IMR-90 (cell line): Measurements from ENCODE around the gene MYL6. TPM values are rescaled to one million over a fixed set of nuclear protein-coding genes. Genes with fewer than 3 reads are reported as not detected.

ENCODE experiments used
- ATAC-seq: fragments of 200-7000 bp; cut with Tn5 transposase; 2 replicates; pipeline ENCODE4 v1.9.1; 2020; ENCODE audit warnings: low read depth, mild to moderate bottlenecking, moderate library complexity
- BruUV-seq: library from RNA; stranded (reverse); fragments of 400-500 nt; replicated peaks from 2 replicates; lab custom pipeline; 2021; lab: Mats Ljungman, UMichigan
- CTCF ChIA-PET: fragments of 300-600 bp; formaldehyde crosslinking; extraction: SDS; loops from one replicate; lab custom pipeline; 2021; ENCODE audit warnings: antibody characterized with exemption; lab: Yijun Ruan, JAX
- POLR2A ChIA-PET: fragments of 300-600 bp; sonication (Branson Sonifier 250); formaldehyde crosslinking; loops from one replicate; lab custom pipeline; 2022; ENCODE audit warnings: antibody characterized with exemption; ENCODE audit not compliant: unreplicated experiment; lab: Charles Lee
- DNase-seq: peaks from one replicate; pipeline ENCODE4 v3.0.0; 2013
- H2AFZ ChIP-seq: replicated peaks from 2 replicates; pipeline ENCODE3; 2013; ENCODE audit warnings: low read length, mild to moderate bottlenecking; ENCODE audit not compliant: poor library complexity
- H2AK5ac ChIP-seq: 2 replicates; pipeline ENCODE4 v1.6.1; 2013; ENCODE audit warnings: low read depth, low read length, inconsistent platforms
- H2AK9ac ChIP-seq: replicated peaks from 2 replicates; pipeline ENCODE3; 2013; ENCODE audit warnings: mild to moderate bottlenecking, low read depth, low read length, moderate library complexity; ENCODE audit not compliant: poor library complexity
- H2BK120ac ChIP-seq: 2 replicates; pipeline ENCODE4 v1.6.1; 2013; ENCODE audit warnings: low read depth, low read length, inconsistent platforms
- H2BK15ac ChIP-seq: 3 replicates; pipeline ENCODE4 v1.6.1; 2013; ENCODE audit warnings: low read depth, low read length, inconsistent platforms
- H2BK20ac ChIP-seq: 2 replicates; pipeline ENCODE4 v1.6.1; 2013; ENCODE audit warnings: low read depth, mild to moderate bottlenecking, inconsistent platforms, low read length, moderate library complexity
- H2BK5ac ChIP-seq: 2 replicates; pipeline ENCODE4 v1.6.1; 2013; ENCODE audit warnings: mild to moderate bottlenecking, low read depth, low read length, inconsistent platforms; ENCODE audit not compliant: poor library complexity, severe bottlenecking
- H3K14ac ChIP-seq: replicated peaks from 2 replicates; pipeline ENCODE4 v1.6.1; 2013; ENCODE audit warnings: low read depth, low read length, inconsistent platforms
- H3K18ac ChIP-seq: 2 replicates; pipeline ENCODE4 v1.6.1; 2013; ENCODE audit warnings: low read depth, low read length, control low read depth
- H3K23ac ChIP-seq: 2 replicates; pipeline ENCODE4 v1.6.1; 2013; ENCODE audit warnings: low read depth, low read length, inconsistent platforms
- H3K27ac ChIP-seq: 2 replicates; pipeline ENCODE4 v1.5.1; 2013; ENCODE audit warnings: mild to moderate bottlenecking, control low read depth, low read length; ENCODE audit not compliant: insufficient read depth
- H3K27me3 ChIP-seq: 2 replicates; pipeline ENCODE4 v1.6.1; 2013; ENCODE audit warnings: low read length; ENCODE audit not compliant: control insufficient read depth, insufficient read depth
- H3K36me3 ChIP-seq: 2 replicates; pipeline ENCODE4 v1.6.1; 2013; ENCODE audit warnings: low read length, mixed read lengths; ENCODE audit not compliant: control insufficient read depth, insufficient read depth
- H3K4ac ChIP-seq: 2 replicates; pipeline ENCODE4 v1.6.1; 2013; ENCODE audit warnings: low read depth, low read length, inconsistent platforms
- H3K4me1 ChIP-seq: 2 replicates; pipeline ENCODE4 v1.6.1; 2013; ENCODE audit warnings: low read length, mixed read lengths; ENCODE audit not compliant: control insufficient read depth, insufficient read depth
- H3K4me2 ChIP-seq: 2 replicates; pipeline ENCODE4 v1.6.1; 2013; ENCODE audit warnings: low read depth, mild to moderate bottlenecking, control low read depth, low read length, moderate library complexity
- H3K4me3 ChIP-seq: 2 replicates; pipeline ENCODE4 v1.5.1; 2013; ENCODE audit warnings: low read depth, mild to moderate bottlenecking, control low read depth, low read length, moderate library complexity; ENCODE audit not compliant: insufficient read depth
- H3K56ac ChIP-seq: 2 replicates; pipeline ENCODE4 v1.6.1; 2013; ENCODE audit warnings: low read length, inconsistent platforms; ENCODE audit not compliant: insufficient read depth; ENCODE audit errors: extremely low read depth
- H3K79me1 ChIP-seq, 2 experiments: 2 replicates each; pipeline ENCODE4 v1.6.1; 2013; ENCODE audit warnings: low read length in 2 of 2, inconsistent platforms in 1 of 2, low read depth in 1 of 2
- H3K9ac ChIP-seq: 2 replicates; pipeline ENCODE4 v1.6.1; 2013; ENCODE audit warnings: low read depth, low read length, control low read depth
- H3K9me1 ChIP-seq: 2 replicates; pipeline ENCODE4 v1.6.1; 2013; ENCODE audit warnings: low read length, inconsistent platforms; ENCODE audit not compliant: insufficient read depth
- H3K9me3 ChIP-seq: 2 replicates; pipeline ENCODE4 v1.6.1; 2013; ENCODE audit warnings: low read length; ENCODE audit not compliant: control insufficient read depth, insufficient read depth
- H4K20me1 ChIP-seq: 2 replicates; pipeline ENCODE4 v1.6.1; 2013; ENCODE audit warnings: low read length, inconsistent platforms; ENCODE audit not compliant: insufficient read depth
- H4K5ac ChIP-seq: 2 replicates; pipeline ENCODE4 v1.6.1; 2013; ENCODE audit warnings: mild to moderate bottlenecking, low read depth, low read length, control low read depth
- H4K8ac ChIP-seq, 2 experiments: 2 replicates each; pipeline ENCODE4 v1.6.1; 2013; ENCODE audit warnings: low read depth in 2 of 2, low read length in 2 of 2, control low read depth in 1 of 2, inconsistent platforms in 1 of 2
- H4K91ac ChIP-seq: 2 replicates; pipeline ENCODE4 v1.6.1; 2013; ENCODE audit warnings: low read depth, low read length, inconsistent platforms; ENCODE audit not compliant: insufficient read depth
- CHD1 ChIP-seq: IDR thresholded peaks from 2 replicates; pipeline ENCODE4 v1.6.1; 2012; ENCODE audit warnings: low read depth, low read length, improper control_type of control experiment
- MAFK ChIP-seq: IDR thresholded peaks from 2 replicates; pipeline ENCODE4 v1.6.1; 2012; ENCODE audit warnings: low read depth, low read length, improper control_type of control experiment
- MAZ ChIP-seq: IDR thresholded peaks from 2 replicates; pipeline ENCODE4 v1.6.1; 2012; ENCODE audit warnings: low read depth, mild to moderate bottlenecking, low read length, improper control_type of control experiment, moderate library complexity, borderline replicate concordance
- MXI1 ChIP-seq: IDR thresholded peaks from 2 replicates; pipeline ENCODE4 v1.6.1; 2012; ENCODE audit warnings: low read depth, mild to moderate bottlenecking, low read length, moderate library complexity, borderline replicate concordance
- POLR2A ChIP-seq: IDR thresholded peaks from 2 replicates; pipeline ENCODE4 v1.6.1; 2012; ENCODE audit warnings: mild to moderate bottlenecking, low read depth, low read length
- RAD21 ChIP-seq: IDR thresholded peaks from 2 replicates; pipeline ENCODE4 v1.6.1; 2012; ENCODE audit warnings: low read length, improper control_type of control experiment
- RCOR1 ChIP-seq: IDR thresholded peaks from 2 replicates; pipeline ENCODE4 v1.6.1; 2012; ENCODE audit warnings: mild to moderate bottlenecking, low read length, improper control_type of control experiment; ENCODE audit not compliant: insufficient replicate concordance
- RFX5 ChIP-seq: IDR thresholded peaks from 2 replicates; pipeline ENCODE4 v1.8.0; 2012; ENCODE audit warnings: low read depth, mild to moderate bottlenecking, low read length, moderate library complexity
- SMC3 ChIP-seq: fragments of 150-350 bp; IDR thresholded peaks from 2 replicates; pipeline ENCODE4 v1.6.1; 2016; ENCODE audit warnings: low read depth, mild to moderate bottlenecking, antibody characterized with exemption, low read length, moderate library complexity
- USF2 ChIP-seq: fragments of 150-350 bp; IDR thresholded peaks from 2 replicates; pipeline ENCODE4 v1.6.1; 2017; ENCODE audit warnings: mild to moderate bottlenecking, antibody characterized with exemption, low read length, low read depth
- WGBS, 2 experiments: methylation state at CpG; one replicate each; pipeline versions ENCODE4 v1.1.5 to v1.1.7; 2013; ENCODE audit warnings: missing lambda C conversion rate in 2 of 2; ENCODE audit not compliant: insufficient read length in 1 of 2; ENCODE audit errors: extremely low coverage in 2 of 2; 5-methylcytosine and 5-hydroxymethylcytosine counted together
- dilution Hi-C: fragments of 300-500 bp; cut with HindIII; formaldehyde crosslinking; loops from one replicate; pipeline ENCODE4 v1.14.3; 2018; ENCODE audit warnings: low sequenced_read_pairs; ENCODE audit not compliant: unreplicated experiment
- in situ Hi-C: fragments of 300-500 bp; cut with MboI; formaldehyde crosslinking; loops from 3 replicates; pipeline ENCODE4 v1.14.3; 2019; ENCODE audit warnings: low sequenced_read_pairs, inconsistent platforms, mixed read lengths
- intact Hi-C: fragments of 100-400 bp; cut with micrococcal nuclease; formaldehyde crosslinking; loops from 2 replicates; pipeline ENCODE4 v1.10.0; 2022
- polyA plus RNA-seq, 3 experiments: library from polyadenylated mRNA; depleted of rRNA; stranded (reverse); fragments of >200 nt; gene quantifications; 2 replicates each; pipeline ENCODE4 v1.2.3, GENCODE V29; 2012; ENCODE audit warnings: low replicate concordance in 1 of 3
- total RNA-seq: library from RNA; depleted of rRNA; stranded (reverse); fragments of >200 nt; gene quantifications from 2 replicates; pipeline ENCODE4 v1.2.3, GENCODE V29; 2012

MYL6 gene
- total and polyA plus RNA-seq, 2 of the 4 experiments (the other 2 are of a cell fraction): 4,816 to 6,979 TPM

- Histone ChIP-seq H3K9me1 (no peaks in the 10 kb centered on the region; the same call in 1 of the 2 replicates), H2BK20ac (no peak overlapping the region), H4K91ac (no peak overlapping the region), H3K23ac (no peak overlapping the region), H3K56ac (no peak overlapping the region), H3K4me3 (no peak overlapping the region), H3K27me3 (no peaks in the 10 kb centered on the region), H3K36me3 (peaks cover 58% of the 10 kb centered on the region), H4K20me1 (no peaks in the 10 kb centered on the region), H2BK5ac (no peak overlapping the region), H2BK120ac (no peak overlapping the region), H4K8ac (no peak overlapping the region), H3K4ac (no peak overlapping the region), H3K4me2 (no peak overlapping the region), H3K9ac (no peak overlapping the region), H3K79me1 (peaks cover 14 to 16% of the 10 kb centered on the region in 2 experiments; a peak in 2 of 4 replicates), H3K4me1 (no peaks in the 10 kb centered on the region), H3K27ac (no peak overlapping the region), H4K5ac (no peak overlapping the region), H3K18ac (no peak overlapping the region), H2AK9ac (no peak overlapping the region), H2AFZ (no peak overlapping the region), H3K14ac (no peak overlapping the region), H2AK5ac (no peak overlapping the region), H2BK15ac (no peak overlapping the region), H3K9me3 (no peaks in the 10 kb centered on the region)
- ATAC-seq (no peak), DNase-seq (no peak)
- POLR2A ChIA-PET: no interaction called here
- in situ Hi-C loops (no loop called here), intact Hi-C loops (no loop called here), dilution Hi-C loops (no loop called here)
- no TSS peak for BruUV-seq
- CTCF ChIA-PET: interaction anchor here (1.4 kb wide), 1 partner anchor 11 kb away, joined by 7 read pairs; the partner anchor contains the start of gene SMARCC2
- TF ChIP-seq RCOR1 (no peak), MAZ (no peak), MAFK (no peak), USF2 (no peak), MXI1 (no peak), RFX5 (no peak), RAD21 (no peak), CHD1 (no peak), SMC3 (no peak), POLR2A (no peak)
- WGBS, 2 experiments: no CpG with 5 or more reads among the region's 3 CpGs
These were observed 20.2 kb downstream of the MYL6 start for GRCh38 chr12:56178347-56178746.
